ENCODE results near the gene OR10T2.
"Not testable (repeated sequence)": the region's sequence is repeated elsewhere in the genome, so short reads cannot be mapped to it uniquely, and the experiment has no call there.

OR10T2 gene

DNA sequence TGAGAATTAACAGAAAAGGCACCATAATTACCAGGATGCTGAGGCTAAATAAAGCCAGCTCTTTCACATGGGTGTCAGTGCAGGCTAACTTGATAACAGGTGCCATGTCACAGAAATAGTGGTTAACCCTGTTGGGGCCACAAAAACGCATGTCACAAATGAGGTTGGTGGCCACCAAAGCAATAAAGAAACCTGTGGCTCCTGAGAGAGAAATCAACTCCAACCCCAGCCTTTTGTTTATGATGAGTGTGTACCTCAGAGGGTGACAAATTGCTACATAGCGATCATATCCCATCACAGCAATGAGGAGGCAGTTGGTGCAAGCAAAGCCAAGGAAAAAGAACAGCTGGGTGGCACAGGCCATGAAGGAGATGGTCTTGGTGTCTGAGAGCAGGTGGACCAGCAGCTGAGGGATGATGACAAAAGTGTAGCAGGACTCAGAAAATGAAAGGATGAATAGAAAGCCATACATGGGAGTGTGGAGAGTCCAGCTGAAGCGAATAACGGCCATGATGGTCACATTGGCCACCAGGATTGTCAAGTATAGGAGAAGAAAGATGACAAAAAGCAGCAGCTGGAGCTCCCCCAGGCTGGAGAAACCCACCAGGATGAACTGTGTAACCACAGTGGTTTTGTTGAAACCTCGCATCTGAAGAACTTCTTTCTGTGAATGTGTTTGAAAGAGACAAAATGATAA, at the start of gene OR10T2:
OR10T2 (minus strand) TSS at position 649 of the 697 bp plus-strand sequence; CDS start at position 649, 0 bp downstream.
- Histone ChIP-seq H3K27me3 (ENCODE audit: control insufficient read depth in 1 of 2, insufficient read depth in 2 of 2, low read length in 2 of 2) (no peaks in the 10 kb centered on the region), H3K27ac (ENCODE audit: low read length) (no peak within 1 kb of the TSS), H3K4me1 (ENCODE audit: control insufficient read depth, insufficient read depth, low read length) (no peaks in the 10 kb centered on the region), H3K9ac (ENCODE audit: low read length in 2 of 2) (no peak within 1 kb of the TSS), H3K36me3 (ENCODE audit: control insufficient read depth in 2 of 2, insufficient read depth in 2 of 2, low read length in 2 of 2) (no peaks in the 10 kb centered on the region), H3K9me3 (ENCODE audit: control insufficient read depth in 2 of 2, low read length in 2 of 2) (no peaks in the 10 kb centered on the region), H3K4me3 (ENCODE audit: low read length in 2 of 2) (no peak within 1 kb of the TSS)

DNA sequence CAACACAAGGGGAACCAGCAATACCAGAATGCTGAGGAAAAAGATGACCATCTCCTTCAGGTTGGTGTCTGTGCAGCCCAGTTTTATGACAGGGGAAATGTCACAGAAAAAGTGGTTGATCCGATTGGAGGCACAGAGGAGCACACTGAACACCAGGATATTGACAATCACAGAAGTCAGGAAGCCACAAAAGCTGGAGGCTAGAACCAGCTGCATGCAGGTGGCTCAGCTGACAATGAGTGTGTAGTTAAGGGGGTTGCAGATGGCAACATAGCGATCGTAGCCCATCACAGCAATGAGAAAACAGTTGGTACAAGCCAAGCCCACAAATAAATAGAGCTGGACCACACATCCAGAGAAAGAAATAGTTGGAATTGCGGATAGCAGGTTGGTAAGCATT, 46.1 kb upstream of the OR10T2 start:
- no peak overlapping the region for H3K27ac ChIP-seq (ENCODE audit: low read length)
- no peaks in the 10 kb centered on the region for H3K36me3 ChIP-seq (ENCODE audit: control insufficient read depth in 2 of 2, insufficient read depth in 2 of 2, low read length in 2 of 2)
- no peaks in the 10 kb centered on the region for H3K4me1 ChIP-seq (ENCODE audit: control insufficient read depth, insufficient read depth, low read length)
- H3K9ac ChIP-seq (ENCODE audit: low read length in 2 of 2), result no peak overlapping the region
- H3K9me3 ChIP-seq (ENCODE audit: control insufficient read depth in 2 of 2, low read length in 2 of 2), result peaks cover 0 to 2% of the 10 kb centered on the region in 2 donors
- H3K27me3 ChIP-seq (ENCODE audit: control insufficient read depth in 1 of 2, insufficient read depth in 2 of 2, low read length in 2 of 2), result no peaks in the 10 kb centered on the region
- no peak overlapping the region for H3K4me3 ChIP-seq (ENCODE audit: low read length in 2 of 2)

DNA sequence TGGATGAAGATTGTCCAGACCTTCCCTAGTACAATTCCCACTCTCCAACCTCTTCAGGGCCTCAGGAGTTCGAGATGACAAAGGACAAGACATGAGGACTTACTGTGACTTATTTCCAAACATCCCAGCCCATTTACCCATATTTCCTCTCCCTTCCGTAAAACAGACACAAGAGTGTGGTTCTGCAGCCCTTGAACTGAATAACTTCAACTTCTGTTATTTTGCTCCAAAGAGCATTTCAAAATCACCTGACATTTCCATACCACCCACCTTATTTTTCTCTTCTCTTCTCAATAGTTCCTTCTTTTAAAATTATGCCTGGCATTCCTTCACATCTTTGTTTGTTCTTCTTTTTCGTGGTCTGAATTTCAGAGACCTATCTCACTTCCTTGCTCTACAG, 35.5 kb upstream of the OR10T2 start:
- Histone ChIP-seq H3K36me3 (ENCODE audit: control insufficient read depth in 2 of 2, insufficient read depth in 2 of 2, low read length in 2 of 2) (no peaks in the 10 kb centered on the region), H3K9me3 (ENCODE audit: control insufficient read depth in 2 of 2, low read length in 2 of 2) (no peaks in the 10 kb centered on the region), H3K27me3 (ENCODE audit: control insufficient read depth in 1 of 2, insufficient read depth in 2 of 2, low read length in 2 of 2) (no peaks in the 10 kb centered on the region), H3K4me3 (ENCODE audit: low read length in 2 of 2) (no peak overlapping the region), H3K4me1 (ENCODE audit: control insufficient read depth, insufficient read depth, low read length) (no peaks in the 10 kb centered on the region), H3K9ac (ENCODE audit: low read length in 2 of 2) (no peak overlapping the region), H3K27ac (ENCODE audit: low read length) (no peak overlapping the region)

DNA sequence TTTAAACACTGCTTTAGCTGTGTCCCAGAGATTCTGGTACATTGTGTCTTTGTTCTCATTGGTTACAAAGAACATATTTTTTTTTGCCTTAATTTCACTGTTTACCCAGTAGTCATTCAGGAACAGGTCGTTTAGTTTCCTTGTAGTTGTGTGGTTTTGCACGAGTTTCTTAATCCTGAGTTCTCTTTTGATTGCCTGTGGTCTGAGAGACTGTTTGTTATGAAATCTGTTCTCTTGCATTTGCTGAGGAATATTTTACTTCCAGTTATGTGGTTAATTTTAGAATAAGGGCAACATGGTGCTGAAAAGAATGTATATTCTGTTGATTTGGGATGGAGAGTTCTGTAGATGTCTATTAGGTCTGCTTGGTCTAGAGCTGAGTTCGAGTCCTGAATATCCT, 30.9 kb upstream of the OR10T2 start:
- not testable (repeated sequence) for H3K9ac ChIP-seq (ENCODE audit: low read length in 2 of 2); H3K27ac ChIP-seq (ENCODE audit: low read length); H3K4me3 ChIP-seq (ENCODE audit: low read length in 2 of 2); H3K27me3 ChIP-seq (ENCODE audit: control insufficient read depth in 1 of 2, insufficient read depth in 2 of 2, low read length in 2 of 2); H3K9me3 ChIP-seq (ENCODE audit: control insufficient read depth in 2 of 2, low read length in 2 of 2); H3K36me3 ChIP-seq (ENCODE audit: control insufficient read depth in 2 of 2, insufficient read depth in 2 of 2, low read length in 2 of 2); H3K4me1 ChIP-seq (ENCODE audit: control insufficient read depth, insufficient read depth, low read length)

GRCh38 chr1:158426137-158426536, 26.9 kb upstream of the OR10T2 start, which contains the start of gene OR10K2:
Gene OR10K2 (minus strand): TSS chr1:158426237. CDS start chr1:158420866, 5,371 bp downstream.
- Histone ChIP-seq H3K4me1 (ENCODE audit: control insufficient read depth, insufficient read depth, low read length) (no peaks in the 10 kb centered on the region), H3K27me3 (ENCODE audit: control insufficient read depth in 1 of 2, insufficient read depth in 2 of 2, low read length in 2 of 2) (no peaks in the 10 kb centered on the region), H3K9ac (ENCODE audit: low read length in 2 of 2) (no peak within 1 kb of the TSS), H3K36me3 (ENCODE audit: control insufficient read depth in 2 of 2, insufficient read depth in 2 of 2, low read length in 2 of 2) (no peaks in the 10 kb centered on the region), H3K9me3 (ENCODE audit: control insufficient read depth in 2 of 2, low read length in 2 of 2) (peaks cover 0 to 2% of the 10 kb centered on the region in 2 donors), H3K4me3 (ENCODE audit: low read length in 2 of 2) (no peak within 1 kb of the TSS), H3K27ac (ENCODE audit: low read length) (no peak within 1 kb of the TSS)

DNA sequence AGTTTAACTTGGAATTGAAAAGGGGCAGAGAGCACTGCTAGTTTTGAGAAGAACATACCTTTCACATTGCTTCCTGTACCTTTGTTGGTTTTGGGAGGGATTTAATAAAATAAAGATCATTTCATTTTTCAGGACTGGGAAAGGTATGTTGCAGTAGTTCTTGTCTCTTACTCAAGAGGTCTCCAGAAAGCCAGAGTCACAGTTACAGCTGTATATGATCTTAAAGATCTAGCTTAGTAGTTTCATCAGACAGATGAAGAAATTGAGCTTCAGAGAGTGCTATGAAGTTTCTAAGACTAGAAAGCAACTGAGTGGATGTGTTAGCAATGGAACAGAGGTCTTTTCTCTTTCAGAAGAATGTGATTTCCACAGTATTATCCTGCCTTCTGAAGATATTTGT, 25.8 kb upstream of the OR10T2 start:
- Histone ChIP-seq H3K27ac (ENCODE audit: low read length) (no peak overlapping the region), H3K4me3 (ENCODE audit: low read length in 2 of 2) (no peak overlapping the region), H3K9me3 (ENCODE audit: control insufficient read depth in 2 of 2, low read length in 2 of 2) (peaks cover 0 to 2% of the 10 kb centered on the region in 2 donors), H3K4me1 (ENCODE audit: control insufficient read depth, insufficient read depth, low read length) (no peaks in the 10 kb centered on the region), H3K9ac (ENCODE audit: low read length in 2 of 2) (no peak overlapping the region), H3K27me3 (ENCODE audit: control insufficient read depth in 1 of 2, insufficient read depth in 2 of 2, low read length in 2 of 2) (no peaks in the 10 kb centered on the region), H3K36me3 (ENCODE audit: control insufficient read depth in 2 of 2, insufficient read depth in 2 of 2, low read length in 2 of 2) (no peaks in the 10 kb centered on the region)

DNA sequence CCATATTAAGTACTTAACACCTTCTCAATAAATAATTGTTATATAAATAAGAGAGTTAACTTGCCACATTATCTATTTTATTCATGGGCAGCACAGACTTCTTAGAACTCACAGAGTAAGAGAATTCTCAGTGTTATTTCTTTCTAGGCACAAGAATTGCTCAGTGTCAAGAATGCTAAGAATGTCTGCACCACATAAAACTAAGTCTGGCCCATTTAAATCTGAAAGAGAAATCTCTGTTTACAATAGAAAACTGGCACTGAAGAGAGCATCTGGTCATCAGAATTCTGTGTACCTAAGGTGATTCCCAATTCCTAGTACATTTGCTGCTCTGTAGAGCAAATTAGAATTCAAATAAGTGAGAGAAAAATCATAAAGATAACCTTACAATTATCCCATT, 22.9 kb upstream of the OR10T2 start:
- no peaks in the 10 kb centered on the region for H3K27me3 ChIP-seq (ENCODE audit: control insufficient read depth in 1 of 2, insufficient read depth in 2 of 2, low read length in 2 of 2)
- peaks cover 0 to 2% of the 10 kb centered on the region in 2 donors for H3K9me3 ChIP-seq (ENCODE audit: control insufficient read depth in 2 of 2, low read length in 2 of 2)
- no peak overlapping the region for H3K4me3 ChIP-seq (ENCODE audit: low read length in 2 of 2)
- no peak overlapping the region for H3K9ac ChIP-seq (ENCODE audit: low read length in 2 of 2)
- no peaks in the 10 kb centered on the region for H3K4me1 ChIP-seq (ENCODE audit: control insufficient read depth, insufficient read depth, low read length)
- no peak overlapping the region for H3K27ac ChIP-seq (ENCODE audit: low read length)
- no peaks in the 10 kb centered on the region for H3K36me3 ChIP-seq (ENCODE audit: control insufficient read depth in 2 of 2, insufficient read depth in 2 of 2, low read length in 2 of 2)

DNA sequence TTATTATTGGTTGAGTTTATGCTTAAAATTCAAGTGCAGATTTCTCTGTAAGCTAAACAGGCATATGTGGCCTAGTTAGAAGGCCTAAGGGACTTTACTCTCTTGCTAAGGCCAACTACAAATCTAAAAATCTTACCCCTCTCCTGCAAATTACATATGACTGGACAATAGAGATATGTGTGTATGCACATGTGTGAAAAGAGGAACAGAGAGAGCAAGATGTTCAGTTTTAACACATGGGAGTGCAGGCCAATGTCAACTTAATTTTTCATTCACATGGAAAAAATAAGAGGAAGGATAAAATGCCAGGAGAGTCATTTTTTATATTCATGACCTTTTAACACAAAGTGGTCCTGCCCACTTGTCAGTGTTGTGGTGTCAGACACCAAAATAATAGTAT, 18.3 kb upstream of the OR10T2 start:
- H3K27me3 ChIP-seq (ENCODE audit: control insufficient read depth in 1 of 2, insufficient read depth in 2 of 2, low read length in 2 of 2), result no peaks in the 10 kb centered on the region
- H3K36me3 ChIP-seq (ENCODE audit: control insufficient read depth in 2 of 2, insufficient read depth in 2 of 2, low read length in 2 of 2), result no peaks in the 10 kb centered on the region
- H3K9me3 ChIP-seq (ENCODE audit: control insufficient read depth in 2 of 2, low read length in 2 of 2), result no peaks in the 10 kb centered on the region
- H3K4me3 ChIP-seq (ENCODE audit: low read length in 2 of 2), result no peak overlapping the region
- H3K4me1 ChIP-seq (ENCODE audit: control insufficient read depth, insufficient read depth, low read length), result no peaks in the 10 kb centered on the region
- no peak overlapping the region for H3K9ac ChIP-seq (ENCODE audit: low read length in 2 of 2)
- H3K27ac ChIP-seq (ENCODE audit: low read length), result no peak overlapping the region

DNA sequence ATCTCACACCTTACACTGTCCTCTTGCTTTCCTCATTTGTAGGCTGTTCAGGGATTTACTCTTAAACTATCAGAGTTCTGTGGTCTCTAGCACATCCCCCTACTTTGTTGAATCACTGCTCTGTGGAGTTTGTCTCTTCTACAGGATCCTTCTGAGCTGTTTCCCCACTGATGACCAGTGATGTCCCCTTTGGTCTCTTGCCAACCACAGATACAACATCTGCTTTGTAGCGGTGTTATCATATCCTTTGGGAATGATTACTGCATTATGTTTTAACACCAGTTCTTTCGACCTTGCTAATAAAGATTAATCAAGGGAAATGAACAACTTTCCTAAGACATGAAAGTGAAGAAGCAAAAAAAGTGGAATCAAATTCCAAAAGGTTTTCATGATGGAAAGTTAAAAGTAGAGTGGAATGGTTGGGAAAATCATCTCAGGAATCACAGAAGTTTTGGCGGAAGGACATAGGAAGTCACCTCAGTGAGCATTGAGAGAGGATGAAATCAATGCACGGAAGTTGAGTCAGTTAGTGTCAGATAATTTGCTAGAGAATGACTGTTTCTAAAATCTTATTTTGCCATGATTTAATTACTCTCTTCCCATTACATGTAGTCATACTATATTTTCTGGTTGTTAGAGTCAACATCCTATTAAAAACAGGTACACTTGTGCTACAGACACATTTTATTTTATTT, 15.5 kb upstream of the OR10T2 start:
- Histone ChIP-seq H3K4me3 (ENCODE audit: low read length in 2 of 2) (no peak overlapping the region), H3K9me3 (ENCODE audit: control insufficient read depth in 2 of 2, low read length in 2 of 2) (no peaks in the 10 kb centered on the region), H3K4me1 (ENCODE audit: control insufficient read depth, insufficient read depth, low read length) (no peaks in the 10 kb centered on the region), H3K36me3 (ENCODE audit: control insufficient read depth in 2 of 2, insufficient read depth in 2 of 2, low read length in 2 of 2) (no peaks in the 10 kb centered on the region), H3K27ac (ENCODE audit: low read length) (no peak overlapping the region), H3K9ac (ENCODE audit: low read length in 2 of 2) (no peak overlapping the region), H3K27me3 (ENCODE audit: control insufficient read depth in 1 of 2, insufficient read depth in 2 of 2, low read length in 2 of 2) (no peaks in the 10 kb centered on the region)

- Histone ChIP-seq H3K4me1 (ENCODE audit: control insufficient read depth, insufficient read depth, low read length) (no peaks in the 10 kb centered on the region), H3K4me3 (ENCODE audit: low read length in 2 of 2) (no peak overlapping the region), H3K27ac (ENCODE audit: low read length) (no peak overlapping the region), H3K27me3 (ENCODE audit: control insufficient read depth in 1 of 2, insufficient read depth in 2 of 2, low read length in 2 of 2) (no peaks in the 10 kb centered on the region), H3K9me3 (ENCODE audit: control insufficient read depth in 2 of 2, low read length in 2 of 2) (no peaks in the 10 kb centered on the region), H3K9ac (ENCODE audit: low read length in 2 of 2) (no peak overlapping the region), H3K36me3 (ENCODE audit: control insufficient read depth in 2 of 2, insufficient read depth in 2 of 2, low read length in 2 of 2) (no peaks in the 10 kb centered on the region)
Measured at GRCh38 chr1:158407092-158407491, 7.8 kb upstream of the OR10T2 start.

- Histone ChIP-seq H3K27me3 (ENCODE audit: control insufficient read depth in 1 of 2, insufficient read depth in 2 of 2, low read length in 2 of 2) (no peaks in the 10 kb centered on the region), H3K4me1 (ENCODE audit: control insufficient read depth, insufficient read depth, low read length) (no peaks in the 10 kb centered on the region), H3K4me3 (ENCODE audit: low read length in 2 of 2) (no peak overlapping the region), H3K27ac (ENCODE audit: low read length) (no peak overlapping the region), H3K9ac (ENCODE audit: low read length in 2 of 2) (no peak overlapping the region), H3K9me3 (ENCODE audit: control insufficient read depth in 2 of 2, low read length in 2 of 2) (no peaks in the 10 kb centered on the region), H3K36me3 (ENCODE audit: control insufficient read depth in 2 of 2, insufficient read depth in 2 of 2, low read length in 2 of 2) (no peaks in the 10 kb centered on the region)
Measured at GRCh38 chr1:158400871-158401270, 1.6 kb upstream of the OR10T2 start.
